Loucy (cell line): ENCODE data around the gene PYGM.

Source experiments
- H2AFZ ChIP-seq: fragments of 200-600 bp; sonication (generic); 2 replicates; pipeline ENCODE4 v1.6.0; 2016; ENCODE audit warnings: antibody characterized with exemption, mild to moderate bottlenecking, low read length, moderate library complexity
- H3F3A ChIP-seq: fragments of 200-600 bp; 2 replicates; pipeline ENCODE4 v1.6.0; 2016; ENCODE audit warnings: antibody characterized with exemption, low read depth, mild to moderate bottlenecking
- H3K27me3 ChIP-seq: fragments of 200-600 bp; sonication (generic); 2 replicates; pipeline ENCODE4 v1.6.1; 2014; ENCODE audit warnings: low read length, mild to moderate bottlenecking; ENCODE audit not compliant: insufficient read depth, poor library complexity, severe bottlenecking
- H3K36me3 ChIP-seq: fragments of 200-600 bp; sonication (generic); 2 replicates; pipeline ENCODE4 v1.6.1; 2016; ENCODE audit warnings: low read length; ENCODE audit not compliant: insufficient read depth
- H3K4me1 ChIP-seq: fragments of 200-600 bp; sonication (generic); 2 replicates; pipeline ENCODE4 v1.5.1; 2014; ENCODE audit warnings: low read length, mild to moderate bottlenecking; ENCODE audit not compliant: insufficient read depth, poor library complexity, severe bottlenecking
- H3K4me2 ChIP-seq: fragments of 200-600 bp; sonication (generic); 2 replicates; pipeline ENCODE4 v1.6.0; 2014; ENCODE audit warnings: antibody characterized with exemption, low read length, low read depth, mild to moderate bottlenecking; ENCODE audit not compliant: poor library complexity, severe bottlenecking
- H3K4me3 ChIP-seq: fragments of 200-600 bp; sonication (generic); 2 replicates; pipeline ENCODE4 v1.5.1; 2014; ENCODE audit warnings: low read length, mild to moderate bottlenecking, mixed read lengths; ENCODE audit not compliant: poor library complexity, severe bottlenecking
- H3K79me2 ChIP-seq: fragments of 200-600 bp; sonication (generic); 2 replicates; pipeline ENCODE4 v1.6.1; 2014; ENCODE audit warnings: low read length; ENCODE audit not compliant: insufficient read depth
- H3K9ac ChIP-seq: fragments of 200-600 bp; sonication (generic); 2 replicates; pipeline ENCODE4 v1.6.0; 2014; ENCODE audit warnings: mild to moderate bottlenecking, low read depth, low read length, moderate library complexity; ENCODE audit not compliant: poor library complexity, severe bottlenecking
- H3K9me2 ChIP-seq: fragments of 200-600 bp; sonication (generic); replicated peaks from 2 replicates; pipeline ENCODE4 v1.6.1; 2016; ENCODE audit warnings: low read depth, low read length, mixed read lengths
- H3K9me3 ChIP-seq: fragments of 200-600 bp; sonication (generic); 2 replicates; pipeline ENCODE4 v1.6.1; 2014; ENCODE audit warnings: mild to moderate bottlenecking, antibody characterized with exemption, low read length, low read depth; ENCODE audit not compliant: insufficient read depth
- H4K20me1 ChIP-seq: fragments of 200-600 bp; sonication (generic); 2 replicates; pipeline ENCODE4 v1.6.0; 2014; ENCODE audit warnings: antibody characterized with exemption, low read length, mild to moderate bottlenecking; ENCODE audit not compliant: insufficient read depth, poor library complexity, severe bottlenecking
- EZH2phosphoT487 ChIP-seq: fragments of 200-600 bp; IDR thresholded peaks from 2 replicates; pipeline ENCODE4 v1.6.1; 2018; ENCODE audit warnings: antibody characterized with exemption, mild to moderate bottlenecking, moderate library complexity, borderline replicate concordance
- TF ChIP-seq, protein P1 (sequence below): fragments of 200-600 bp; sonication (generic); conservative IDR thresholded peaks from 2 replicates; pipeline ENCODE4 v1.5.1; 2014; ENCODE audit warnings: mild to moderate bottlenecking, antibody characterized with exemption, low read length

The PYGM gene

DNA sequence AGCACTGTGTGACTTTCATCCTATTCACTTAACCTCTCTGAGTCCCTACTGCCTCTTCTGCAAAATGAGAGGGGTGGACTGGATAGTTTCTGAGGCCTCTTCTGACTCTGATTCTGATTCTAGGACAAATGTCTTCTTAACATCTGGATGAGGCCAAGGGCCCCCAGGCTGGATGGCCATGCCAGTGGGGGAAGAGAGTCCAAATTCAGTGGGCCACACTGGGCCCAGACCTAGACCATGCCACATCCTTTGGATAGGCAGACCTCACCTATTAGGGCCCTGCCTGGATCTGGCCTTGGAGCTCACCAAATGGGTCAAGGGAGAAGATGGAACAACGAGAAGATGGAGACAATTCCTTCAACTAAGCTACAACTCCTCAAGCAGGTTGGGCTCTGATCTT, 61.3 kb downstream of the PYGM start:
- H4K20me1 ChIP-seq = no peaks in the 10 kb centered on the region
- no peaks in the 10 kb centered on the region for H3K9me3 ChIP-seq
- H3K4me1 ChIP-seq = peaks cover 13% of the 10 kb centered on the region
- H3K9me2 ChIP-seq = no peaks in the 10 kb centered on the region
- no peaks in the 10 kb centered on the region for H3K79me2 ChIP-seq
- H3F3A ChIP-seq = no peaks in the 10 kb centered on the region
- H3K4me2 ChIP-seq = no peak overlapping the region
- TF ChIP-seq EZH2phosphoT487 = no peak
- TF ChIP-seq, protein P1, sequence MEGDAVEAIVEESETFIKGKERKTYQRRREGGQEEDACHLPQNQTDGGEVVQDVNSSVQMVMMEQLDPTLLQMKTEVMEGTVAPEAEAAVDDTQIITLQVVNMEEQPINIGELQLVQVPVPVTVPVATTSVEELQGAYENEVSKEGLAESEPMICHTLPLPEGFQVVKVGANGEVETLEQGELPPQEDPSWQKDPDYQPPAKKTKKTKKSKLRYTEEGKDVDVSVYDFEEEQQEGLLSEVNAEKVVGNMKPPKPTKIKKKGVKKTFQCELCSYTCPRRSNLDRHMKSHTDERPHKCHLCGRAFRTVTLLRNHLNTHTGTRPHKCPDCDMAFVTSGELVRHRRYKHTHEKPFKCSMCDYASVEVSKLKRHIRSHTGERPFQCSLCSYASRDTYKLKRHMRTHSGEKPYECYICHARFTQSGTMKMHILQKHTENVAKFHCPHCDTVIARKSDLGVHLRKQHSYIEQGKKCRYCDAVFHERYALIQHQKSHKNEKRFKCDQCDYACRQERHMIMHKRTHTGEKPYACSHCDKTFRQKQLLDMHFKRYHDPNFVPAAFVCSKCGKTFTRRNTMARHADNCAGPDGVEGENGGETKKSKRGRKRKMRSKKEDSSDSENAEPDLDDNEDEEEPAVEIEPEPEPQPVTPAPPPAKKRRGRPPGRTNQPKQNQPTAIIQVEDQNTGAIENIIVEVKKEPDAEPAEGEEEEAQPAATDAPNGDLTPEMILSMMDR = no peak
- no peak overlapping the region for H2AFZ ChIP-seq
- H3K4me3 ChIP-seq = no peak overlapping the region
- H3K27me3 ChIP-seq = no peaks in the 10 kb centered on the region
- no peak overlapping the region for H3K9ac ChIP-seq
- no peaks in the 10 kb centered on the region for H3K36me3 ChIP-seq

DNA sequence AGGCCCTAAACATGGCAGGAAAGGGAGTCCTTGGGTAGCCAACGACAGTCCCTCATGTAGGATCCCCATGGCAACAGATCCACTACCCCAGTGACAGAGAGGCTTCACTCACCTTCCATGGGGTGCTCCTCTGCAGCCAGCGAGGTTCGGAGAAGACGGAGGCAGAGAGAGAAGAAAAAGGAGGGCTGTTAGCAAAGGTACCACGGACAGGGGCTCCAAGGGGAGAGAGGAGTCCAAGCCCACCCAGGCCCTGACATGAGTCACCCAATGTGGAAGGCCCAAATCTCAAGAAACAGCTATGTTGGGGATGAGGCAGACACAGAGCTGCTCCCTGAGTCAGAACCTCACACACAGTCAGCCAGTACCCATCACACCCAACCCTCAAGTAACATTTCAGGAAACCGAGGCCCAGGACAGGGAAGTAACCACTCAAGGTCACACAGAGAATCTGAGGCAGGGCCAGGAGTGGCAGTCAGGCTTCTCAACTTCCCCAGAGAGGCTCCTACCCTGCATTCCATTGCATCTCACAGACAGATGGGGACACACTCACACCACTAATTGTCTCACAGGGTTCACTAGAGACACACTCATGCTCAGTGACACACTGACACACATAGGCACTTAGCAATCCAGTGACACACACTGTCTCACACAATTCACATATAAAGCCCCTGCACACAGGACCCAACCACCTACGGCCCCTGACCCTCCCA, 62.0 kb downstream of the PYGM start:
- Histone ChIP-seq H3K9me2 (no peaks in the 10 kb centered on the region), H3K4me1 (peaks cover 13% of the 10 kb centered on the region), H3K4me3 (no peak overlapping the region), H3K4me2 (no peak overlapping the region), H2AFZ (no peak overlapping the region), H3K27me3 (no peaks in the 10 kb centered on the region), H3K9me3 (no peaks in the 10 kb centered on the region), H3K79me2 (no peaks in the 10 kb centered on the region), H3F3A (no peaks in the 10 kb centered on the region), H4K20me1 (no peaks in the 10 kb centered on the region), H3K9ac (no peak overlapping the region), H3K36me3 (no peaks in the 10 kb centered on the region)
- TF ChIP-seq EZH2phosphoT487 = no peak
- TF ChIP-seq, protein P1 = no peak
